SK-N-MC (cell line): Measurements from ENCODE around the gene EXOC3L4.

Source experiments
- EZH2 ChIP-seq: fragments of 200-600 bp; sonication (generic); IDR thresholded peaks from one replicate; pipeline ENCODE4 v1.6.1; 2017; ENCODE audit warnings: antibody characterized with exemption
- POLR2AphosphoS5 ChIP-seq: IDR thresholded peaks from 2 replicates; pipeline ENCODE4 v1.6.1; 2012; ENCODE audit warnings: mild to moderate bottlenecking, low read depth, low read length, borderline replicate concordance

DNA sequence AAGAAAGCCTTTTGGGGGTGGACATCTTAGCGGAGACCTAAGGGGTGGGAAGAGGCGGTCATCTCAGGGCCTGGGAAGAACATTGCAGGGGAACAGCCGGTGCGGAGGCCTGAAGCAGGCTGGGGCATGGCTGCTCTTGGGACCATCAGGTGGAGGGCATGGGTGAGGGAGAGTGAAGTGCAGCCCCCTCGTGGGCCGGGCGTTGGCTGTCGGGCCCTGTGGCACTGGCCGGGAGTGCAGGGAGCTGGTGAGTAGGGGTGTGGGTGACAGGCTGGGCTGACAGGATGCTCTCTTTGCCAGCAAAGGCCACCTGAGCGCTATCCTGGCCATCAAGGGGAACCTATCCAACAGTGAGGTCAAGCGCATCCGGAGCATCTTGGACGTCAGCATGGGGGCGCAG lies 40.4 kb downstream of the EXOC3L4 start:
- no peak for TF ChIP-seq EZH2
- TF ChIP-seq POLR2AphosphoS5, result no peak
